GM12875 (cell line): ENCODE results near the gene AFAP1L2.

ENCODE experiments used
- H3K4me3 ChIP-seq: one replicate; pipeline ENCODE4 v1.5.1; 2011; ENCODE audit warnings: low read depth, low read length, control low read depth
- CTCF ChIP-seq: IDR thresholded peaks from 2 replicates; pipeline ENCODE4 v1.5.1; 2011; ENCODE audit warnings: low read depth, mild to moderate bottlenecking, control low read depth, inconsistent platforms, low read length, moderate library complexity, borderline replicate concordance; ENCODE audit not compliant: insufficient read depth

The AFAP1L2 gene

GRCh38 chr10:114427124-114427852 is 23.0 kb upstream of the AFAP1L2 start:
- no peak overlapping the region for H3K4me3 ChIP-seq
- no peak for TF ChIP-seq CTCF

GRCh38 chr10:114426476-114426875 is 22.2 kb upstream of the AFAP1L2 start:
- TF ChIP-seq CTCF, result no peak
- H3K4me3 ChIP-seq, result no peak overlapping the region

- TF ChIP-seq CTCF, result no peak
These were observed 16.6 kb upstream of the AFAP1L2 start for GRCh38 chr10:114420811-114421485.

GRCh38 chr10:114418109-114418508 is 13.8 kb upstream of the AFAP1L2 start:
- H3K4me3 ChIP-seq, result no peak overlapping the region
- TF ChIP-seq CTCF, result no peak

More at GRCh38 chr10:114420811-114421485, 16.6 kb upstream of the AFAP1L2 start:
- H3K4me3 ChIP-seq, result no peak overlapping the region

- H3K4me3 ChIP-seq, result no peak overlapping the region
- no peak for TF ChIP-seq CTCF
These were observed 8.8 kb upstream of the AFAP1L2 start for GRCh38 chr10:114412907-114413797.

GRCh38 chr10:114408968-114409444 is 4.7 kb upstream of the AFAP1L2 start:
- no peak overlapping the region for H3K4me3 ChIP-seq
- no peak for TF ChIP-seq CTCF
